GM18526 (cell line): ENCODE measurements around the gene ZNF146.

Source experiments
- POLR2A ChIP-seq: IDR thresholded peaks from 3 replicates; pipeline ENCODE4 v1.6.1; 2011; ENCODE audit not compliant: insufficient read length; ENCODE audit errors: extremely low read depth

ZNF146 gene

DNA sequence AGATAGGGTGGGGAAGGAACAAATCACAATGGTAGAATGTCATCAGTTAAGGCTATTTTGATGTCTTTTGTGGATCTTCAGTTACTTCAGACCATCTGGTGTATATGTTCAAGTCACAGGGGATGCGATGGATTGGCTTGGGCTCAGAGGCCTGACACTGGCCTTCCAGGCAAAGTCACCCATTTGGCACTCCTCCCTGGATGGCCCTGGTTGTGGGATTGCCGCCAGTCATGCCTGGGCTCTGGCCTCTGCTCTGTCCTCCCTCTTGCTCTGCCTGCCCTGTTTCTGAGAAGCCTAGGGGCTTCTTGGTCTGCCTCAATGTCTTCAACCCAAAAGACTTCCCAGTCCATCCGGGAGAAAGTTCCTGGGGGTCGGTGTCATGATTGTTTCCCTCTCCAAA lies 50.2 kb downstream of the ZNF146 start:
- TF ChIP-seq POLR2A, result no peak

DNA sequence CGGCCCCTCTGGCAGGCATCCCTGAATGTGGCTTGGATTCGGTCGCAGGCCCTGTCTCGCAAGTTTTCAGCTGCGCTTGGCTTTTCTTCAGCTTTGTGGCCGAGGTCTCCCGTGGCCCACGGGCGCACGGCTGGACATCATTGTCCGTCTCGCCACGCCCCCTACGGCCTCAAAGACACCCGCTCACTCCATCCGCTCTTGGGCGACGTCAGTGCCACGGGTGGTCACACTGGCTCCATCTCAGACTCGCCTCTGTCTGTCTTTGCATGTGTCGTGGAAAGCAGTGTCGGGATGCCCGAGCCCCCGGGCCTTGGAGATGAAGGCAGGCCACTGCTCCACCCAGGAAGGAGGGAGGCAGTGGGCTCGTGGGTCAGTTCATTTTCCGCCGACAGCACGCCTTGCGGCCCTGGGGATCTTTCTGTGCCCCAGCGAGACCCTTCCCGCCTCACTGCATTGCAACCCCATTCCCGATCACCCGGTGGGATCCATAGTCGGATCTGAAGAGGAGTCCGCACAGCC lies 51.0 kb downstream of the ZNF146 start:
- TF ChIP-seq POLR2A, result no peak

DNA sequence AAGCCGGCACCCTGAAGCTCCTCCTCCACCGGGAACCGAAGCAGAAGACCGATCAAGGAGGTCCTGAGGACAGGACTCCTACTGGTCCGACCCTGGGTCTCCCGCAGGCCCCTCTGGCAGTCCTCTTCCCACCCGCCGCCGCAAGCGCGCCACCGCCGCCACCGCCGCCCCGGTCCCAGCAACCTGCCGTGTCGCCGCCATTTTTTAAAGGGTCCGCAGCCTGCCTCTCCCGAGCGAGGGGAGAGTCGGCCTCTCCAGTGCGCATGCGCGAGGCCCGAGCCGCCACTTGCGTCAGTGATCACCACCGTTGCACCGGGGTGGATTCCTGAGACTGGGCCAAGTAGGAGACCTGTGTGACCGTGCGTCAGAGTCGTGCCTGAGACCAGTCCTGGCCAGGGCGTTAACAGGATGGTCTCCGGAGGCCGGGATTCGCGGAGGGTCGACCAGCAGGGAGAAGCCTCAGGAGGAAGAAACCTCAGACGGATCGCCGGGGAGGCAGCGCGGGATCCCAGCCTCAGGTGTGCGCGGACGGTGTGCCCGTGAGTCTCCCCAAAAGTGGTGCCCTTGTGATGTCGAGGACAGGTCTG lies 51.6 kb downstream of the ZNF146 start:
- TF ChIP-seq POLR2A, result no peak

DNA sequence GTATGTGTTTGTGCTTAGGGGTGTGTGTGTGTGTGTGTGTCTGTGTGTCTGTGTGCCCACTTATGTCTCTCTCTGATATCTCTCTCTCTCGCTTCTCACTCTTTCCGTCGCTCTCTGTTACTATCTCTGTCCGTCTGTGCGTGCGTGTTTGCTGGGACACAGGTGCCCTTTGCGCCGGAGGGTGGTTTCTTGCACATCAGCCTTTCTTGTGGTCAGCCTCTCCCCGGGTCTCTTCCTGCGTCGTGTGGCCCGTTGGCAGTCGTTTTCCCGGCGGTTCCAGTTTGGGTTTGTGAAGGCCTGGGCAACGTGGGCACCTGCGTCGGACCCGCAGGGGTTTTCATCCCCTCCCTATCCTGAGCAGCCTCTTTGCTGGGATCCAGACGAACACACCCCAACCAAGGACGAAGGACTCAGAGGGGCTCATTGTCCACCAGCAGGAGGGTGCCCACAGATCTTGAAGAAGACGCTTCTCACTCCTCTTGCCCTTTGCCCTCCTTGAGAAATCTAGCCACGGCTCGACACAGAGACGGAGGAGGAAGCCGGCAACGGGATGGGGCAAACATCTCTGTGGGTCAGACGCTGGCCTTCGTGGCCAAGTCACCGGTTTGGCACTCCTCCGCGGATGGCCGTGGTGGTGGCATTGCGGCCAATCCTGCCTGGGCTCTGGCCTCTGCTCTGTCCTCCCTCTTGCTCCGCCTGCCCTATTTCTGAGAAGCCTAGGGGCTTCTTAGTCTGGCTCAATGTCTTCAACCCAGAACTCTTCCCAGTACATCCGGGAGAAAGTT lies 52.3 kb downstream of the ZNF146 start:
- TF ChIP-seq POLR2A, result no peak
